ENCODE data around the gene PCCA.

PCCA gene

GRCh38 chr13:100362781-100363180, 273.9 kb downstream of the PCCA start:
- no peaks in the 10 kb centered on the region for H3K9me3 ChIP-seq (ENCODE audit: insufficient read depth, low read depth, low read length)
- no peak overlapping the region for H3K14ac ChIP-seq (ENCODE audit: low read length)
- H3K79me2 ChIP-seq (ENCODE audit: control insufficient read depth, insufficient read depth, low read length, poor library complexity) = no peaks in the 10 kb centered on the region
- H4K91ac ChIP-seq (ENCODE audit: low read depth, low read length) = no peak overlapping the region
- DNase-seq = no peak
- no peak overlapping the region for H2BK12ac ChIP-seq (ENCODE audit: low read length)
- H3K18ac ChIP-seq (ENCODE audit: low read length) = no peak overlapping the region
- H2AFZ ChIP-seq (ENCODE audit: insufficient read depth, low read length, poor library complexity) = no peak overlapping the region
- no peak overlapping the region for H3K4me2 ChIP-seq (ENCODE audit: low read length)
- no peak overlapping the region for H4K8ac ChIP-seq (ENCODE audit: low read depth, low read length)
- no peak overlapping the region for H2BK5ac ChIP-seq (ENCODE audit: low read depth, low read length, poor library complexity)
- no peak overlapping the region for H3K4me3 ChIP-seq (ENCODE audit: low read depth, low read length)
- no peaks in the 10 kb centered on the region for H3K4me1 ChIP-seq (ENCODE audit: control insufficient read depth in 1 of 2, insufficient read depth in 2 of 2, low read length in 2 of 2)
- no peak overlapping the region for H2BK120ac ChIP-seq (ENCODE audit: insufficient read depth, low read length, poor library complexity)
- H3K4ac ChIP-seq (ENCODE audit: low read depth, low read length) = no peak overlapping the region
- no peak overlapping the region for H4K12ac ChIP-seq (ENCODE audit: low read depth, low read length)
- WGBS (ENCODE audit: extremely low coverage, insufficient coverage, insufficient read length) = no CpG with 5 or more reads among the region's 1 CpG
- no peaks in the 10 kb centered on the region for H3K79me1 ChIP-seq (ENCODE audit: low read length)
- H3K9ac ChIP-seq (ENCODE audit: low read length) = no peak overlapping the region
- H3K23ac ChIP-seq (ENCODE audit: low read length) = no peak overlapping the region
- H3K27me3 ChIP-seq (ENCODE audit: insufficient read depth, low read length) = no peaks in the 10 kb centered on the region
- no peaks in the 10 kb centered on the region for H3K36me3 ChIP-seq (ENCODE audit: control insufficient read depth in 1 of 2, insufficient read depth in 2 of 2, low read length in 2 of 2)
- H2AK5ac ChIP-seq (ENCODE audit: low read length) = no peak overlapping the region
- no peak overlapping the region for H3K27ac ChIP-seq (ENCODE audit: low read depth, low read length)

- no peak overlapping the region for H4K91ac ChIP-seq (ENCODE audit: low read depth, low read length)
- WGBS (ENCODE audit: extremely low coverage, insufficient coverage, insufficient read length) = no CpG with 5 or more reads among the region's 3 CpGs
- H3K4ac ChIP-seq (ENCODE audit: low read depth, low read length) = no peak overlapping the region
- H3K79me2 ChIP-seq (ENCODE audit: control insufficient read depth, insufficient read depth, low read length, poor library complexity) = no peaks in the 10 kb centered on the region
- H3K27ac ChIP-seq (ENCODE audit: low read depth, low read length) = no peak overlapping the region
- no peak overlapping the region for H2AFZ ChIP-seq (ENCODE audit: insufficient read depth, low read length, poor library complexity)
- H2BK5ac ChIP-seq (ENCODE audit: low read depth, low read length, poor library complexity) = no peak overlapping the region
- no peak overlapping the region for H4K12ac ChIP-seq (ENCODE audit: low read depth, low read length)
- H3K18ac ChIP-seq (ENCODE audit: low read length) = no peak overlapping the region
- no peak overlapping the region for H3K9ac ChIP-seq (ENCODE audit: low read length)
- H3K4me1 ChIP-seq (ENCODE audit: control insufficient read depth in 1 of 2, insufficient read depth in 2 of 2, low read length in 2 of 2) = no peaks in the 10 kb centered on the region
- H4K8ac ChIP-seq (ENCODE audit: low read depth, low read length) = no peak overlapping the region
- H3K23ac ChIP-seq (ENCODE audit: low read length) = no peak overlapping the region
- H3K14ac ChIP-seq (ENCODE audit: low read length) = no peak overlapping the region
- H3K27me3 ChIP-seq (ENCODE audit: insufficient read depth, low read length) = no peaks in the 10 kb centered on the region
- no peak overlapping the region for H2BK12ac ChIP-seq (ENCODE audit: low read length)
- H3K79me1 ChIP-seq (ENCODE audit: low read length) = no peaks in the 10 kb centered on the region
- H3K36me3 ChIP-seq (ENCODE audit: control insufficient read depth in 1 of 2, insufficient read depth in 2 of 2, low read length in 2 of 2) = no peaks in the 10 kb centered on the region
- H2BK120ac ChIP-seq (ENCODE audit: insufficient read depth, low read length, poor library complexity) = no peak overlapping the region
- no peak overlapping the region for H3K4me3 ChIP-seq (ENCODE audit: low read depth, low read length)
- no peak overlapping the region for H3K4me2 ChIP-seq (ENCODE audit: low read length)
- no peaks in the 10 kb centered on the region for H3K9me3 ChIP-seq (ENCODE audit: insufficient read depth, low read depth, low read length)
- no peak overlapping the region for H2AK5ac ChIP-seq (ENCODE audit: low read length)
- no peak for DNase-seq
Measured at GRCh38 chr13:100363285-100363711, 274.4 kb downstream of the PCCA start.

- H4K8ac ChIP-seq (ENCODE audit: low read depth, low read length) = no peak overlapping the region
Measured at GRCh38 chr13:100363874-100364273, 275.0 kb downstream of the PCCA start.

GRCh38 chr13:100364591-100364990, 275.7 kb downstream of the PCCA start:
- Histone ChIP-seq H3K18ac (ENCODE audit: low read length) (no peak overlapping the region), H2AK5ac (ENCODE audit: low read length) (no peak overlapping the region), H3K4me1 (ENCODE audit: control insufficient read depth in 1 of 2, insufficient read depth in 2 of 2, low read length in 2 of 2) (no peaks in the 10 kb centered on the region), H3K36me3 (ENCODE audit: control insufficient read depth in 1 of 2, insufficient read depth in 2 of 2, low read length in 2 of 2) (no peaks in the 10 kb centered on the region), H2BK12ac (ENCODE audit: low read length) (no peak overlapping the region), H3K9ac (ENCODE audit: low read length) (no peak overlapping the region), H3K4me2 (ENCODE audit: low read length) (no peak overlapping the region), H2AFZ (ENCODE audit: insufficient read depth, low read length, poor library complexity) (no peak overlapping the region), H3K9me3 (ENCODE audit: insufficient read depth, low read depth, low read length) (no peaks in the 10 kb centered on the region), H3K23ac (ENCODE audit: low read length) (no peak overlapping the region), H2BK120ac (ENCODE audit: insufficient read depth, low read length, poor library complexity) (no peak overlapping the region), H3K79me2 (ENCODE audit: control insufficient read depth, insufficient read depth, low read length, poor library complexity) (no peaks in the 10 kb centered on the region), H3K79me1 (ENCODE audit: low read length) (no peaks in the 10 kb centered on the region), H3K27ac (ENCODE audit: low read depth, low read length) (no peak overlapping the region), H4K91ac (ENCODE audit: low read depth, low read length) (no peak overlapping the region), H2BK5ac (ENCODE audit: low read depth, low read length, poor library complexity) (no peak overlapping the region), H4K8ac (ENCODE audit: low read depth, low read length) (no peak overlapping the region), H3K14ac (ENCODE audit: low read length) (no peak overlapping the region), H3K4ac (ENCODE audit: low read depth, low read length) (no peak overlapping the region), H3K27me3 (ENCODE audit: insufficient read depth, low read length) (no peaks in the 10 kb centered on the region), H3K4me3 (ENCODE audit: low read depth, low read length) (no peak overlapping the region), H4K12ac (ENCODE audit: low read depth, low read length) (no peak overlapping the region)
- no CpG with 5 or more reads among the region's 4 CpGs for WGBS (ENCODE audit: extremely low coverage, insufficient coverage, insufficient read length)
- no peak for DNase-seq

More at GRCh38 chr13:100363874-100364273, 275.0 kb downstream of the PCCA start:
- no peak for DNase-seq
- H3K9ac ChIP-seq (ENCODE audit: low read length) = no peak overlapping the region
- no peaks in the 10 kb centered on the region for H3K27me3 ChIP-seq (ENCODE audit: insufficient read depth, low read length)
- no peak overlapping the region for H3K27ac ChIP-seq (ENCODE audit: low read depth, low read length)
- H3K4me1 ChIP-seq (ENCODE audit: control insufficient read depth in 1 of 2, insufficient read depth in 2 of 2, low read length in 2 of 2) = no peaks in the 10 kb centered on the region
- H3K23ac ChIP-seq (ENCODE audit: low read length) = no peak overlapping the region
- no peak overlapping the region for H4K12ac ChIP-seq (ENCODE audit: low read depth, low read length)
- H3K4ac ChIP-seq (ENCODE audit: low read depth, low read length) = no peak overlapping the region
- WGBS (ENCODE audit: extremely low coverage, insufficient coverage, insufficient read length) = no CpG with 5 or more reads among the region's 2 CpGs
- H3K36me3 ChIP-seq (ENCODE audit: control insufficient read depth in 1 of 2, insufficient read depth in 2 of 2, low read length in 2 of 2) = no peaks in the 10 kb centered on the region
- no peak overlapping the region for H2BK120ac ChIP-seq (ENCODE audit: insufficient read depth, low read length, poor library complexity)
- no peak overlapping the region for H2BK12ac ChIP-seq (ENCODE audit: low read length)
- no peak overlapping the region for H2AK5ac ChIP-seq (ENCODE audit: low read length)
- H3K4me3 ChIP-seq (ENCODE audit: low read depth, low read length) = no peak overlapping the region
- H3K79me2 ChIP-seq (ENCODE audit: control insufficient read depth, insufficient read depth, low read length, poor library complexity) = no peaks in the 10 kb centered on the region
- H4K91ac ChIP-seq (ENCODE audit: low read depth, low read length) = no peak overlapping the region
- H2AFZ ChIP-seq (ENCODE audit: insufficient read depth, low read length, poor library complexity) = no peak overlapping the region
- H2BK5ac ChIP-seq (ENCODE audit: low read depth, low read length, poor library complexity) = no peak overlapping the region
- no peaks in the 10 kb centered on the region for H3K79me1 ChIP-seq (ENCODE audit: low read length)
- H3K9me3 ChIP-seq (ENCODE audit: insufficient read depth, low read depth, low read length) = no peaks in the 10 kb centered on the region
- no peak overlapping the region for H3K14ac ChIP-seq (ENCODE audit: low read length)
- no peak overlapping the region for H3K4me2 ChIP-seq (ENCODE audit: low read length)
- H3K18ac ChIP-seq (ENCODE audit: low read length) = no peak overlapping the region
